Esophagus mucosa (tissue), 1 donor: ENCODE results near the gene TCF19. TPM values are rescaled to one million over a fixed set of nuclear protein-coding genes. Genes with fewer than 3 reads are reported as not detected.

Experiments
- ATAC-seq: fragments of 200-7000 bp; cut with Tn5 transposase; one replicate; pipeline ENCODE4 v1.9.1; 2020
- total RNA-seq: library from RNA; stranded (reverse); gene quantifications from one replicate; pipeline ENCODE4 v1.2.4, GENCODE V29; 2023
- donor health status: DM: yes; HTN: yes; CAD: no.

TCF19 gene
- total RNA-seq, 1 donor from 2014 or later = 14.8 TPM

DNA sequence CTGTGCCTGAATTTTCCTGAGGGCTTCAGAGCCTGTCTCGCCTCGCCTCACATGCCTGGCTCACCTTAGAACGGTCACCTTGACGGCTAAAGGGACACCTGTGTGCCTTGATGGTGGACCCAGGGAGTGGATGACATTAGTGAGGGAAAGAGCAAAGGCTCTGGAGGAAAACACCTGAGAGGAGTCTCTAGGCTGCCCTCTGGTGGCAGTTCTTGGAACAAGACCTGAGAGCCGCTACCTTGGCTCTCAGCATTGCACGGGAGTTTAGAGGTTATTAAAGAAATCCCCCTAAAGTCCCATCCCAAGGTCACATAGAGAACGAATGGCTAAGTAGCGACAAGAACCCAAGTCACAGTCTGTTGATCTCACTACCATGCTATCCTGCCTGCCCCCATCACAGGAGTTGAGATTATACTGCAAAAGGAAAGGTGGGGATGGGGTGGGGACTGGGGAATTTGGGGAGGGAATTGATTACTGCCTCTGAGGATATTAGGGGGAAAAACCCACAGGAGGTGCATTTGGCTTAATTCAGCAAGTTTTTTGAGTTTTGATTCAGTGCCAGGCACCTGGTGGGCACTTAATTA lies 30.2 kb upstream of the TCF19 start:
- peak; percentile 40 for ATAC-seq

DNA sequence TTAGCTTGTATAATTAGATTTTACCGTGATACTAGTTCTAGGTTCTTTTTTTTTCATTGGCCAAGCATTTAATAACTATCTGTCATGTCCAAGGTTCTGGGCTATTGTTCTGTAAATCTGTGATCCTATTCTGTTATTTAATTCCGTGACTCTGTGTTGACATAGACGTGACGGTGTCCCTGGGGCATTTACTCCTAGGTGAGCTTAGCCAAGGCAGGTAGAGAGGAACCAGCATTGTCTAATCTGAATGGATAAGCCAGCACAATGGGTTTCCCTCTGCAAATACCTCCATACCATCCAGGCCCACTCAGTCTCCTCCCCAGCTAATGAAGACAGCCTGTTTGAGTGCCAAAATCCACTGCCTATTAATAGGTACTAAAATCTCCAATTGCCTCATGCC lies 29.3 kb upstream of the TCF19 start:
- ATAC-seq = peak; percentile 17

DNA sequence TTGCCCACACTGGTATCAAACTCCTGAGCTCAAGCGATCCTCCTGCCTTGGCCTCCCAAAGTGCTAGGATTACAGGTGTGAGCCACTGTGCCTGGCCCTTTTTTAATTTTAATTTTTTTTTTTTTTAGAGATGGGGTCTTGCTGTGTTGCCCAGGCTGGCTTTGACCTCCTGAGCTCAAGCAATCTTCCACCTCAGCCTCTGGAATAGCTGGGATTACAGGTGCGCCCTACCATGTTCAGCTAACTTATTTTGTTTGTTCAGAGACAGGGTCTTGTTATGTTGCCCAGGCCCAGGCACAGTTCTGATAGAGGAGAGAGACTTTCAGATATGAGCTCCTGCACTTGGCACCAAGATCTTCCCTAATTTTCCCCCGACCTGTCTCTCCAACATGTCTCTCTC lies 27.6 kb upstream of the TCF19 start:
- no peak for ATAC-seq

DNA sequence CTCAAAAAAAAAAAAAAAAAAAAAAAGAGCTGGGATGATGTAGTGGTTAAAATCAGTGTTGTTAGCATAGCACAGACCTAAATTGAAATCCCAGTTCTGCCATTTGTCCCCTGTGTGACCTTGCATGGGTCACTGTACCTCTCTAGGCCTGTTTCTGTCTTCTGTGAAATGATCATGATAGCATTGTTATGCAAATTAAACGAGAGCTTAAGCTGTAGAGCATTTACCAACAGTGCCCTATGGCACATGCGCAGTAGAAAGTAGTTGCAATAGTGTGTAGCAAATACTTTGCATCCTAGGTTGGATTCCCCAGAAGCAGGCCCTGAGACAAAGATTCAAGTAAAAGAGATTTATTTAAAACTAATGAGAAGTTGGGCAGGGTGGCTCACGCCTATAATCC lies 26.8 kb upstream of the TCF19 start:
- no peak for ATAC-seq

DNA sequence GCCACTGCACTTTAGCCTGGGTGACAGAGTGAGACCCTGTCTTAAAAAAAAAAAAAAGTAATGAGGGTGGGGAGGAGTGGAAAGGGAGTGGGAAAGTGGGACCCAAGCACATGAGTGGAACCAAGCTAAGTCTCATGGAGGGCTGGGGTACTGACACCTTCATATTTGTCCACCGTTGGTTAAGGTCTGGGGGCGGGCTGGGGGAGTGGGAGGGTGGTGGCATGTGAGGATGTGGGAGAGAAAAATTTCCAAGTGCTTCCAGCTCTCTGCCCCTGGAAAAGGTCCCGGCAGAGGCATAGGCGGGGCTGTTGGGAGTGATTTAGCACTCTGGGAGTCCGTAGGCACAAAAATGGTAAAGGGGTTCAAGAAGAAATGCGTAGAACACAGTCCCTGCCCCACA lies 25.6 kb upstream of the TCF19 start:
- no peak for ATAC-seq

DNA sequence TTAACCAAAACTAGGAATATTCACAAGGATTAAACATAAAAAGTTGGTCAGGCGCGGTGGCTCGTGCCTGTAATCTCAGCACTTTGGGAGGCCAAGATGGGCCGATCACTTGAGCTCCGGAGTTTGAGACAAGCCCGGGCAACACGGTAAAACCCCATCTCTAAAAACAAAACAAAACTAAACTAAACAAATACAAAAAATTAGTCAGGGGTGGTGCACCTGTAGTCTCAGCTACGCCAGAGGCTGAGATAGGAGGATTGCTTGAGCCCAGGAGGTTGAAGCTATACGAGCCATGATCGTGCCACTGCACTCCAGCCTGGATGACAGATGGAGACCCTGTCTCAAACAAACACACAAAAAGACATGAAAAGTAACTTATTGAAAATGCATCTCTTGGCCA lies 22.7 kb upstream of the TCF19 start:
- ATAC-seq = no peak

DNA sequence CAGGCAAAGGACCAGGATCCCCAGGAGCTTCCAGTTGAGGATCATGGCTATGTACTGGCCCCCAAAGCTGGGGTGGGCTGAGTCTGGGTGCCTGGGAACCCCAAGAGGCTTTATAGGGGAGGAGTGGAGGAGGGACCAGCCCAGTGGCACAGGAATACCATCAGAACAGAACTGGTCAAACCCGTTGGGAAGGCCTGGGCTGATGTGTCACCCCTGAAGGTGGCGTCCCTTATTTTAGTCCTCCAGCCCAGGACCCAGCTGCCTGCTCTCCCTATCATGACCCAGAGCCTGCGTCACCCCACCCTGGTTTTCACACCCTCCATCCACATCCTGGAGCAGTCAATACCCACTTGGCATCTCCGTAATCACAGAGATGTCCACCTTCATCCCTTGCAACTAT lies 19.4 kb upstream of the TCF19 start, which contains the start of gene PSORS1C2:
TSS of gene PSORS1C2 (minus strand) at position 85 of the 400 bp plus-strand sequence. CDS start at position 45, 40 bp downstream.
- peak; percentile 87 for ATAC-seq

DNA sequence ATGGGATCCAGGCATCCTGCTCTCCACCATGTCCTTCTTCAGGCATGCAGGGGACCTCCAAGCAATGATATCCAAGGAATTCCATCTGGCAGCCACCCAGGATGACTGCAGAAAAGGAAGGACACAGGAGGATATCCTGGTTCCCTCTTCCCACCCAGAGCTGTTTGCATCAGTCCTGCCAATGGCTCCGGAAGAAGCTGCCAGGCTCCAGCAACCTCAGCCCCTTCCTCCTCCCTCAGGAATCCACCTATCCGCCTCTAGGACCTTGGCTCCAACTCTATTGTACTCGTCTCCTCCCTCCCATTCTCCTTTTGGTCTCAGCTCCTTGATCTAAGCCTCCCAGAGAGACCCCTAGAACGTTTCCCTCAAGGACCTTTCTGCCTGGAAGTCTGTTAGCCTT lies 18.8 kb upstream of the TCF19 start:
- ATAC-seq = no peak

DNA sequence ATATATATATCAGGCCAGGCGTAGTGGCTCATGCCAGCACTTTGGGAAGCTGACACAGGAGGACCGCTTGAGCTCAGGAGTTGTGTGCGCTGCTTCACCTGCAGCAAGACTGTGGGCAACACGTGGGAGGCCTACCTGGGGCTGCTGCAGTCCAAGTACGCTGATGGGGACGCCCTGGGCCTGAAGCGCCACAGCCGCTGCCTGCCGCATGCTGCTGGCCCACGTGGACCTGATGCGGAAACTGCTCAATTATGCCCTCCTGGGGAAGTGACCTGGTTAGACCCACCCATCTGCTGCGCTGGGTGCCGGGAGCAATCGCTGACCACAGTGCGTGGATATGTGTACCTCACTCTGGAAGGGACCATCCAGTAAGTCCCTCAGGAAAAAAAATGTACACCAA lies 17.7 kb upstream of the TCF19 start:
- ATAC-seq = no peak

DNA sequence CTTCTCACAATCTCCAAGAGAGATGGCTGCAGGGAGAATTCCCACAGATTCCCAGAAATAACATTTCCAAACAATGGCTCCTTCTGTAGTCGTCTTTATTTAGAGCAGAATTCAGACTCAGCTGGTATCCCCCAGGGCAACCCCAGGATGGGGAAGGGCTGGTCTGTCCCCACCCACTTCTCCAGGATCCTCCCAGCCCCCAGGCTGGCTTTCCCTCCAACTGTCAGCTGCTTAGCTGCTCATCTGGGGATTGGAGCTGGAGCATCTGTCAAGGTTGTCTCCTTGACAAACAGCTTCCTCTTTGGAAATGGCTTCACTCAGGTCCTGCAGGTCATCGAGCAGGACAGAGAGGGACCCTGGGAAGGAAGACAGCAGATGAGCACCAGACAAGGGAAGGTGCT lies 16.0 kb upstream of the TCF19 start:
- no peak for ATAC-seq

DNA sequence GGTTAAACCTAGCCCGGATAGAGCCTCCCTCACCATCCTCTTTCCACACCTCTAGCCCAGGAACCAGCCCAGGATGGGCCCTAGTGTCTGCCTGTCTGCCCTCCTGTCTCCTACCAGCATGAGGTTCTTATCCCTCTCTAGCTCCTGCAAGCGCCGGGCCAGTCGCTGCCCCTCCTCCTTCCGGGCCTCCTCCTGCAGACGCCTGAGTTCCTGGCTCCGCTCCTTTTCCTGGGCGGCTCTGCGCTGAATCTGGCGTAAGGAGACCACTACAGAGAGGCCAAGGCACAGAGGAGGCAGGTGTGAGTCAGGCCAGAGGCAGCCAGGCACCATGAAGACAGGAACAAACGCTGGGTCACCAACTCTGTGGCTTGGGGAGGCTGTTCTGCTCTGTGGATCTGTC lies 15.2 kb upstream of the TCF19 start:
- peak; percentile 4 for ATAC-seq

DNA sequence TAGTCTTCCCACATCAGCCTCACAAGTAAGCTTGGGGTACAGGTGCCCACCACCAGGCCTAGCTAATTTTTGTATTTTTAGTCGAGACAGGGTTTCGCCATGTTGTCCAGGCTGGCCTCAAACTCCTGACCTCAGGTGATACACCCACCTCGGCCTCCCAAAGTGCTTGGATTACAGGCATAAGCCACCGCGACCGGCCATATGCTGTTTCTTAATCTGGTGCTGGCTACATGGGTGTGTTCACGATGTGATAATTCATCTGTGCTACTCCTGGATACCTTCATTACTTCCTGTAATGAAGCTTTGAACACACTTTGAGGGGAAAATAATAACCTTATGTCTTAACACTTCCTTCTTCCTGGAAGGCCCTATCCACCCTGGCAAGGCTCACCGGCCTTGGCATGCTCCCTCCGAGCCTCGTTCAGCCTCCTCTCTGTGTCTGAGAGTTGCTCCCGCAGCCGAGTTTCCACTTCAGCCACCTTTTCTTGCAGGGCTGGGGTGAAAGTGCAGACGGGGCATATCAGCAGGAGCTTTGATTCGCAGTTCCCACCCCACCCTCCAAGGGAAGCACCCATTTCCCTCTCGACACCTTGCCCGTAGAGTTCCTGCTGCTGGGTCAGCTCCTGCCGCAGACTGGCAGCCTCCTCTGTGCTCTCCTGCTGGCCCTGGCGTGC lies 14.0 kb upstream of the TCF19 start:
- no peak for ATAC-seq

DNA sequence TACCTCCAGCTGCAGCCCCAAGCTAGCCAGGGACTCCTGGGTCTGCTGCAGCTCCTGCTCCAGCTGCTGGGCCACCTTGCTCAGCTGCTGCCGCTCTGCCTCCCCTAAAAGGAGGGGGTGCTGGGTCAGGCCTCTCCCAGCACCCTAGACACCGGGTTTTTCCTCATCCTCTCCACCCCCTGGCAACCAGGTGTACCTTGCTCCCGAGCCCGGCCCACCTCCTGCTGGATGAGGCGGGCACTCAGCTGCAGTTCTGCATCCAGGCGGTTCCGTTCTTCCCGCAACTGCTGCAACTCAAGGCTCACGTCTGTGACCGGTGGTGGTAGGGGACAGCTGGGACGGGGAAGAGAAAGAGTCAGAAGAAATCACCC lies 13.4 kb upstream of the TCF19 start:
- no peak for ATAC-seq

DNA sequence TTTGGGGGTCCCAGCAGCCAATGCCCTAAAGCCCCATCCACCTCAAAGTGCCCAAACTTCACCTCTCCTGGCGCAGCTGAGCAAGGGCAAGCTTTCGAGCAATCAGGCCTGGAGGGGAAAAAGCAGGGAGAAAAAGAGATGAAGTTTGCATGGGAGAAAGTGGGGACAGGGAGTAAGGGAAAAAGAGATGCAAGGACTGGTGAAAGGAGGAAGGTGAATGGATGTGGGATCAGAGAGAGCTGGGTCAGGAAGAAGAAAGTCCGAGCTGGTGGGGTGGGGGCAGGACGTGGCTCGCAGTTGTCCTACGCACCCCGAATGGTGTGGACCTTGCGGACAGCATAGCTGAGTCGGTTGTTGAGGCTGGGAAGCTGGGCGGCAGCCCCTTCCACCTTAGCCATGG lies 13.0 kb upstream of the TCF19 start:
- ATAC-seq = no peak

DNA sequence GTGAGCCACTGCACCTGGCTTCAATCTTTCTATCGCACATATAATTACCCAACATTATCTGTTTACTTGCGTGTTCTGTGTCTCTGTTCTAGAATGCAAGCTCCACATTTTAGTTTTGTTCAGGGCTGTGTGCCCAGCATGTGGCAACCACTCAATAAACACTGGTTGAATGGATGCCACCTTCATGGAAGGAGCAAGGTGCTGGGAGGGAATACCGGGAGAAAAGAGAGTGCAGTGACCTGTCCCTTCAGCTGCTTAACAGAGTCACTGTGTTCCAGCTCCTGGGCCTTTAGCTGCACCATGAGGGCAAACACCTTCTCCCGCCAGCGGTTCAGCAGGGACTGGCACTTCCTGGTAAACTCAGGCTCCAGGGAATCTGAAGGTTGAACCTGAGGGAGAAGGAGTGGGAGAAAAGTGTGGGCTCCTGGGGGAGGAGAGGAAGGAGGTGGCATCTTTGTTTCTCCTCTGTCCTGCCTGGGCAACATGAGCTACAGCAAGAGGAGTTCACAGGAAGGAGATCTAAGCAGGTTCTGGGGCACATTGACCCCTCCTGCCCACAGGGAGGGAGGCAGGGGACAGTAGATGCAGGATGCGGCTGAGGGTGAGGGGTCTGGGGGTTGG lies 8.5 kb upstream of the TCF19 start:
- ATAC-seq = no peak

DNA sequence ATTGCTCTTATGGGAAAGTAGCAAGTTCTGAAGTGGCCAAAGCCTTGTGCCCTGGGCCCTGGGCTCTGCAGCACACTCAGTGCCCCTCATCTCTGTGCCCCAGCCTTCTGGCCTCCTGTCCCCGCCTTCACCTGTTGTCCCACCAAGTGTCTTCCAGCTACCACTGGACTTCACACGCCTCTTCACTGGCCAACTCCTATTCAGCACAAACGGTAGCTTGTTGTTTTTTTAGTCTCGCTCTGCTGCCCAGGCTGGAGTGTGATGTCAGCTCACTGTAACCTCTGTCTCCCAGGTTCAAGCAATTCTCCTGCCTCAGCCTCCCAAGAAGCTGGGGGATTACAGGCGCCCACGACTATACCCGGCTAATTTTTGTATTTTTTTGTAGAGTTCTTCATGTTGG lies 5.6 kb upstream of the TCF19 start:
- ATAC-seq = no peak

DNA sequence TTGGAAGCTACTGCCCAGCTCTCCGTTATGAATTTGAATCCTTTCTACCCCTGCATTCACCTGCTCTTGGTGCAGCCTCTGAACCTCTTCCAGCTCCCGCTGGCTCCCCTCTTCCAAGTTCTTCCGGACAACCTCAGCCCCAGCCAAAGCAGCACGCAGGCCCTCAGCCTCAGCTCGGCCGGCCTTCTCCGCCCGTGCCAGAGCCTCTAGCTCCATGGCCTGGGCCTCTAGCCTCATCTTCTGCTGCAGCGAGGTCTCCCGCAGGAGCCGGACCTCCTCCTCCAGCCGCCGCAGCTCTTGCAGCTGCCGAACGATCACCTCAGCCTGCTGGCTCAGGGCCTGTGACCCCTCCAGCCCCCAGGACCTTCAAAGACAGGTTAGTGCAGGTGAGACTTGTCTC lies 4.0 kb upstream of the TCF19 start:
- ATAC-seq = no peak

DNA sequence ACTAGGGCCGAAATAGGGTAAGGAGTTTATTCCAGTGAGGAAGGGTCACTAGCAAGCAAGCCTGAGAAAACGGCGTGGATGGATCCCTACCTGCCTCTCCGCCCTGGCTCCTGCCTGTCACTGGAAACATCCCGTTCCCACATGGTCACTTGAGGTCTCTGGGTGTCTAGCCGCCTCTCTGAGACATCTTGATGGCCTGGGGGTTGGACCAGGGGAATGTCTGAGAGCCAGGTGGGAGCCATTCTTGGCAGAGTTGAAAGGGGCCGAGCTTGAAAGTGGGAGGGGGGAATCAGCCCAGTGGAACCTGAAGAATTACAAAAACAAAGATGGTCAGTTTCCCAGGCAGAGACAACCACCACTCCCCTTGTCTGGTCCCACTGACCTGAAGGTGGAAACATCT lies 1.7 kb upstream of the TCF19 start:
- no peak for ATAC-seq

DNA sequence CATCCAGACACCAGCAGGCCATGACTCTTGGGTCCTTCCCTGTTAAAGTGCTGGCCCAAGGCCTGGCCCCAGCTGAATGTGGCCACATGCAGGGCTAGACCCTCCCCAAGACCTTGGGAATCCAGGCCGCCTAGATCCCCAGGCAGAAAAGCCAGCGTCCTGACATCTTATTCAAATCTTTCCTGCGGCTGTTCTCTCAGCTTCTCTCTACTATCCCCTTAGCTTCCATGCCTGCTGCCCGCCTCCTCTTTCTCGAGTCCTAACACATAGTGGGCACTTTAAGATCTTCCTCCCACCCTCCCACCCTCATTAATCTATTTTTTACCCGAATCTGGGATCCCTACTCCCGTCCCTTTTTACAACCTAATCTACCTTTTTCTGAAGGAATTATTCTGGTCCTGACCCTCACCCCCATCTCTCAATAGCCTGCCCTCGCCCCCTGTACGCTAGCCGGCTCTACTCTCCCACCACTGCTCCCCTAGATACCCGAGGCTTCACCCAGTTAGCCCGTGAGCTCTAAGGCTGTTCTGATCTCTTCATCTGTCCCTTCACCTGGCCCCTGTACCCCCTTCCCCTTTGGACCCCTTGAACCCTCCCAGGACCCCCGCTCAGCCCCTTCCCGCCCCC lies 763 bp upstream of the TCF19 start, which contains the start of gene CCHCR1:
TSS of gene CCHCR1 (minus strand) at position 290 of the 627 bp plus-strand sequence. CDS start at position 88, 202 bp downstream.
- ATAC-seq = peak; percentile 32

DNA sequence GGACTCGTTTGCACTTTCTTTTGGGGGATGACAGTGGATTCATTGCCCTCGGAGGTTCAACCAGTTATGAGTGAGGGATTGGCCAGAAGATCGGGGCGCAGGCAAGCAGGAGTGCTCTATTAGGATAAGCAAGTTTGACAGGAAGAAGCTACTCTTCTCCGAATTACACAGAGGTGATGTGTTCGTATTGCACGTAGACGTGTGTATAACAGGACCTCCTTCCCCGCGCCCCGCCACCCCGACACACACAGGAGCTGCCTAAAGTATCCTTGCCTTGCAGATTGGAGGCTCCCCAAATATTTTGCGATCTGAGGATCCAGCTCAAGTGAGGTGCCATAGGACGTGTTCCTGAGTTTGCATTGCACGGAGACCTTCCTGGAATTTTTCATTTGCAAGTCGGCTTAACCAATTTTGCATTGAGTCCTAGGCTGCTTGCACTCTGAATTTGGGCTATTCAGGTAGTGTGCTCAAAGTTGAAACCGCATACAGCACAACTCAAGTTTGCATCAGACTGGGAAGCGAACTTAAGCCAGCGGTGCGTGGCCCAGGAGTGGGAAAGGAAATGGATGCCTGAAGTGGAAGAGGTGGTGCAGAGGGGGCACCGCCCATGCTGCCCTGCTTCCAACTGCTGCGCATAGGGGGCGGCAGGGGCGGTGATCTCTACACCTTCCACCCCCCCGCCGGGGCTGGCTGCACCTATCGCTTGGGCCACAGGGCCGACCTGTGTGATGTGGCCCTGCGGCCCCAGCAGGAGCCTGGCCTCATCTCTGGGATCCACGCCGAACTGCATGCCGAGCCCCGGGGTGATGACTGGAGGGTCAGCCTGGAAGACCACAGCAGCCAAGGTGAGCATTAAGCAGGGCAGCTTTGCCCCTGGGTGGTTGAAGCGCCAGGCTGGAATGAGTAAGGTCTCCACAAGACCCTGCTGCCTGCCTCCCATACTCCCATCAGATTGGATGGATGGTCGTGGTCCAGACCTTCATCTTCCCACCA lies 770 bp downstream of the TCF19 start:
- ATAC-seq = peak; percentile 64

DNA sequence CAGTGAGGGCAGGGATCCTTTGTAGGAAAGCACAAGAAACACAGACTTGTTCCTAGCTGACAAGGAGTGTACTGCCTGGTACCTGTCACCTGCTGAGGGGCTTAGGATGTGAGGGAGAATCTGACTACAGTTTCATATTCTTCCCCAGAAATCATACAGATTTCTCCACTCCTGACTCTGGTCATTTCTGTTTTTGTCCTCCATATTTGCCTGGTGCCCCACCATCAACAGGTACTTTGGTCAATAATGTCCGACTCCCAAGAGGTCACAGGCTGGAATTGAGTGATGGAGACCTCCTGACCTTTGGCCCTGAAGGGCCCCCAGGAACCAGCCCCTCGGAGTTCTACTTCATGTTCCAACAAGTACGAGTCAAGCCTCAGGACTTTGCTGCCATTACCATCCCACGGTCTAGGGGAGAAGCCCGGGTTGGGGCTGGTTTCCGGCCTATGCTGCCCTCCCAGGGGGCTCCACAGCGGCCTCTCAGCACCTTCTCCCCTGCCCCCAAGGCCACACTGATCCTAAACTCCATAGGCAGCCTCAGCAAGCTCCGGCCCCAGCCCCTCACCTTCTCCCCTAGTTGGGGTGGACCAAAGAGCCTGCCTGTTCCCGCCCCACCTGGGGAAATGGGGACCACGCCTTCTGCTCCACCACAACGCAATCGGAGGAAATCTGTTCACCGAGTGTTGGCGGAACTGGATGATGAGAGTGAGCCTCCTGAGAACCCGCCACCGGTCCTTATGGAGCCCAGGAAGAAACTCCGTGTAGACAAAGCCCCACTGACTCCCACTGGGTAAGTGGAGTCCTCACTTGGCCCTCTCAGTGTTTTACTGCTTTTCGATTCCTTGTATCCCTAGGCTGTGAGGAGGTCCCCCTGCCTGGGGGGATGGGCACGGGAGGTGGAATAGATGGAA lies 3.1 kb downstream of the TCF19 start:
- ATAC-seq = no peak
